Left cardiac atrium (tissue), 4 donors: ENCODE data around the gene ACAN. TPM values are rescaled to one million over a fixed set of nuclear protein-coding genes. Genes with fewer than 3 reads are reported as not detected.

Source experiments
- ATAC-seq, 2 donors: fragments of 200-7000 bp; cut with Tn5 transposase; one replicate each; pipeline ENCODE4 v1.9.1; 2020; ENCODE audit warnings: mild to moderate bottlenecking in 2 of 2, moderate library complexity in 2 of 2
- DNase-seq: peaks from one replicate; pipeline ENCODE4 v3.0.0-alpha.2; 2020
- intact Hi-C, 2 donors: fragments of 100-400 bp; cut with DNase I; formaldehyde crosslinking; loops; one replicate each; pipeline versions ENCODE4 v1.14.1 to v1.15.1; 2022 to 2023
- total RNA-seq, 2 donors: library from RNA; stranded (reverse); fragmentation: NEBNext Ultra II Directional; extraction: Animal tissue kit (Norgen Biotek cat#: 25700); gene quantifications; one replicate each; pipeline ENCODE4 v1.2.1, GENCODE V29; 2021
- donor health status: DM: no; HTN: yes; CAD: no.
- donor health status: DM: no; HTN: yes; CAD: no; lungs with severe emphysema.
- donor health status: DM: yes; HTN: yes; CAD: no.
- donor health status: Dilated cardiomyopathy.

The ACAN gene
- total RNA-seq, 2 donors from 2014 or later = 0.09 to 0.52 TPM

- intact Hi-C loops = no loop called here
- ATAC-seq (no peak), DNase-seq (no peak)
These were observed 68.1 kb downstream of the ACAN start for GRCh38 chr15:88871313-88871712.

DNA sequence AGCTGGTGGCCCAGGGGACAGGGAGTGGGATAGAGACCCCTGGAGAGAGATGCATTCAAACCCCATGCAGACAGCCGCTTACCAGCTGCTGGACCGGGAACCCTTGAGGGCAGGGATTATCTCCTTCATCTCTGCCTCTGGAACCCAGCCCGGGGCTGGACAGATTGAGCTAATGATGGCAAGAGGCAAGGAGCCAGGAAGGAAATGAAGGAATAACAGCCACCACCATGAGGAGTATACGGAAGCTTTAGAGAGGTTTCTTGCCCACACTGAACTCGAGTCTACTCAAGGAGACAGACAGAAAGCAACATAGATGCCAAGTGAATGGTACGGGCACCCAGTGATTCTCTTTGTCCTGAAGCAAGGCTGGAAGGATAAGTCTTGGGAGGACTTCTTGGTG lies 68.9 kb downstream of the ACAN start:
- intact Hi-C loops = no loop called here
- DNase-seq = no peak
- no peak for ATAC-seq

DNA sequence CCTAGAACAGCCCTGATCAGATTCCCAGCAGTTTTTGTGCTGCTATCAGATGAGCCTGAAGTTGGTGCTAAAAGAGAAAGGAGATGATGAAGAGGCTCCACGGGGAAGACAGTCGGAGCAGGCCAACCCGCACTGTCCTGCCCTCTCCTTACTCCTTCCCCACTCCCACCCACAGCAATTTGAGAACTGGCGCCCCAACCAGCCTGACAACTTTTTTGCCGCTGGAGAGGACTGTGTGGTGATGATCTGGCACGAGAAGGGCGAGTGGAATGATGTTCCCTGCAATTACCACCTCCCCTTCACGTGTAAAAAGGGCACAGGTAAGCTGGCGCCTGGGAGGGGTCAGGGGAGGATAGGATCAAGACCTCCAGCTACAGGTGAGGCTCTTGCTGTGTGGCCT lies 69.5 kb downstream of the ACAN start:
- intact Hi-C loops = no loop called here
- DNase-seq (no peak), ATAC-seq (no peak)

GRCh38 chr15:88873786-88874185 lies 70.5 kb downstream of the ACAN start:
- DNase-seq (no peak), ATAC-seq (no peak)
- intact Hi-C loops = no loop called here

GRCh38 chr15:88874275-88874674 lies 71.0 kb downstream of the ACAN start:
- ATAC-seq (no peak), DNase-seq (no peak)
- intact Hi-C loops = no loop called here

DNA sequence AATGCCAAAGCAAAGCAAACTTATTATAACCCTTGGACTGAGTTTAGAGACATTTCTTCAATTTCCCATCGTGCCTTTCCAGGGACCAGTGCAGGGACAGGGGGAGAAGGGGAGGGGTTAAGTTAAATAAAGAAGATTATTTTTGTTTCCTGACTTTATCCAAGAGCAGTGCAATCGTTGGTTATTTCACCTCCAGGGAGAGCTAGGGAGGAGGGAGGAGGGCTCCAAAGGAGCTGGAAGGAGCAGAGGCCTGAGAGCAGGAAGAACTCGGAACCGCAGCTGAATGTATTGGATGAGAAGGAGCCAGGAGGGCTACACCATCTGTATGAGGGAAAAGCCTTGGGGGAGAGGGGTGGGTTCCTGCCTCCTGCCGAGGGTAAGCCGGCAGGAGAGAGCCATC lies 71.4 kb downstream of the ACAN start:
- no peak for DNase-seq
- ATAC-seq = no peak
- intact Hi-C loops = no loop called here

DNA sequence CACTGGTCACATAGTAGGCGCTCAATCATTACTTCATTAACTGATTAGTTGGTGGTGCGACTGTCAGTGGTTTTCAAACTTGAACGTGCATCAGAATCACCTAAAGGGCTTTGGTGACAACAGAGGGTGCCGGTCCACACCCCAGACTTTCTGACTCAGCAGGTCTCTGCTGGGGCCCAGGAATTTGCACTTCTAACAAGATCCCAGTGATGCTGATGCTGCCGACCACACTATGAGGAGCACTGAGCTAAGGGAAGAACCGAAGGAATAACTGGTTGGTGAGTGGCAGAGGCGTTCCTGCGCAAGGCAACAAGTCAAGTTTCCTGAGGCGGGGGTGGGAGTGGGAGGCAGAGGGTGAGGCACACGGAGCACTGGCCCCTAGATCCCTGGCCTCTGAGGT lies 73.3 kb downstream of the ACAN start:
- DNase-seq (no peak), ATAC-seq (no peak)
- intact Hi-C loops = no loop called here

- ATAC-seq = no peak
- intact Hi-C loops = no loop called here
- DNase-seq = no peak
These were observed 74.2 kb downstream of the ACAN start for GRCh38 chr15:88877415-88877814.

DNA sequence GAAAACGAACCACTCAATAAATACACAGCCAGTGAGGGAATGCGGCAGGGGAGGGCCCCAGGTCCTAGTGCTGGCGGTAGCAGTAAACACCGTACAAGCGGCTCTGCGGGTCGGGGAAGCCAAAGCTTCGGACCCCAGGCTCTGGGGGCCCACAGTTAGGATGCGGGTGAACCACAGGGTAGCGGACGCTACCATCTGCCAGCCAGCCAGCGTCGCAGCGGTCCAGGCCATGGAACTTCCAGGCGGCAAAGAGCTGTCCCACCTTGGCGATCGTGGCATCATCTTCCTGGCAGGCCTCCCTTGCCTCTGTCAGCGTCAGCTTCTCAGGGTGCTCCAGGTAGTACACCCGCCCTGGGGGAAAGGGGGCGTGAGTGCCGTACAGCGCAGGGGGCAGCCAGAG lies 74.7 kb downstream of the ACAN start:
- intact Hi-C loops = no loop called here
- no peak for ATAC-seq
- DNase-seq = no peak

DNA sequence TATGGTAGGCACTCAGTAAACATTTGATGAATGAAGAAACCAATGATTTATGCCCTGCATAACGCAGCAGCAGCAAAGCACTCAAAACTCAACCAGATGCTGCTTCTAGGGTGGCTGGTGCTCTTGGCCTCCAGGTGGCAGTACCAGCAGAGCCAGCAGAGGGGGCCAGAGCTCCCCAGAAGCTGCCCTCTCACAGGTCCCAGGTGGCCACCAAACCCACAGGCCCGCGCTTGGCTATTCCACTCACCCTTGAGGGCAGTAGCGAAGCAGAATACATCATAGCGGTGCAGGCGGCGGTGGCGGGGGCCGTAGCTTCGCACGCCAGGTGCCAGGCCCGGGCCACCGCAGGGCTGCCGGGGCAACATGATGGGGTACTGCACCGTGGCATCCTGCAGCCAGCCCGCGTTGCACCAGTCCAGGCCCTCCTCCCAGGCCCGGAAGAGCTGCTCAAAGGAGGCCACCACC lies 75.5 kb downstream of the ACAN start:
- ATAC-seq = peak in 1 of 2 donors; percentile 31
- intact Hi-C loops = no loop called here
- no peak for DNase-seq

GRCh38 chr15:88880944-88881740 lies 77.9 kb downstream of the ACAN start:
- ATAC-seq (no peak), DNase-seq (no peak)
- intact Hi-C loops = no loop called here

DNA sequence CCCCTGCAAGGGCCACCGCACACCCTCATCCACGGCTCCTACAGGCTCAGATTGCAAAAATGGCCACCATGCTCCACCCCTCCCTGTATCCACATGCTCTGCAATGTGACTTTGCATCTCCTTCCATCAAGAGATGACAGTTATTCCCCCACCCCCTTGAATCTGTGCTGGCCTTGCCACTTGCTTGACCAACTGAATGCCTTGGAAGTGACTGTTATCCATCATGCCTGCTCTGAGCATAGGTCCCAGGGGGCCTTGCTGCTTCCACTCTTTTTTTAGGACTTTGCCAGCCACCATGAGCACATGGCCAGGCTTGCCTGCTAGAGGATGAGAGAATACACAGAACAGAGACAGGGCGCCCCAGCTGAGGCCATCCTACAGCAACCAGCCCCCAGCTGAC lies 78.5 kb downstream of the ACAN start:
- intact Hi-C loops = no loop called here
- DNase-seq (no peak), ATAC-seq (no peak)

DNA sequence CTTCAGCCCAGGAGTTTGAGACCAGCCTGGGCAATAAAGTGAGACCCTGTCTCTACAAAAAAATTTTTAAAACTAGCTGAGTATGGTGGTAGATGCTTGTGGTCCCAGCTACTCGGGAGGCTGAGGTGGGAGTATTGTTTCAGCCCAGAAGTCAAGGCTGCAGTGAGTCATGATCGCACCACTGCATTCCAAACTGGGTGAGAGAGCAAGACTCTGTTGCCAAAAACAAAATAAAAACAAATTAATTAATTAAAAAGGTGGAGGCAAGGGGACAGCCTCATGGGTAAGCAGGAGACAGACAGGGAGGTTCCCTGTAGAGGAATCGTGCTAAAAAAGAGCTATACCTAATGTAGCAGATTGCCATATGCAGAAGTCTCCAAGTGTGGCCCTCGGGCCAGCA lies 79.5 kb downstream of the ACAN start:
- intact Hi-C loops = no loop called here
- DNase-seq (no peak), ATAC-seq (peak in 1 of 2 donors; percentile 20)

GRCh38 chr15:88887068-88887580 lies 83.9 kb downstream of the ACAN start:
- no peak for ATAC-seq
- no peak for DNase-seq
- intact Hi-C loops = no loop called here

- ATAC-seq (no peak), DNase-seq (no peak)
- intact Hi-C loops = no loop called here
These were observed 85.5 kb downstream of the ACAN start for GRCh38 chr15:88888719-88889118.

DNA sequence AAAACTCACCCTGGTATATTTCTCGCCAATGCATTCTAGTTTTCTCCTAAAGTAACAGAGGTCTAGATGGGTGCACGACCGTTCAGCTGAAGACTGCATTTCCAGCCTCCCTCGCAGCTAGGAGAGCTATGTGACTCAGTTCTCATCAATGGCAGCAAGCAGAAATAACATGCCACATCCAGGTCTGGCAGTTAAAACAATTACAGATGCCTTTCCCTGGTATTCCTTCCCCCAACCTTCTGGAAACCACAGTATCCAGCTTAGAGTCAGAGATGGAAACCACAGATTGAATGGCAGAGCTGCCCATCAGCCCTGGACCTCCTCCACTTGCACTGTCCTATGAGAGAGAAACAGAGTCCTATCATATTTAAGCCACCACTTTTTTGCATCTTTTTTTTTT lies 87.3 kb downstream of the ACAN start:
- intact Hi-C loops = loop anchor here (5.0 to 10.0 kb wide), 2 partner anchors 266 to 302 kb away; partner anchors contain the start of gene AEN (in 1 of the 2)
- DNase-seq (no peak), ATAC-seq (no peak)

DNA sequence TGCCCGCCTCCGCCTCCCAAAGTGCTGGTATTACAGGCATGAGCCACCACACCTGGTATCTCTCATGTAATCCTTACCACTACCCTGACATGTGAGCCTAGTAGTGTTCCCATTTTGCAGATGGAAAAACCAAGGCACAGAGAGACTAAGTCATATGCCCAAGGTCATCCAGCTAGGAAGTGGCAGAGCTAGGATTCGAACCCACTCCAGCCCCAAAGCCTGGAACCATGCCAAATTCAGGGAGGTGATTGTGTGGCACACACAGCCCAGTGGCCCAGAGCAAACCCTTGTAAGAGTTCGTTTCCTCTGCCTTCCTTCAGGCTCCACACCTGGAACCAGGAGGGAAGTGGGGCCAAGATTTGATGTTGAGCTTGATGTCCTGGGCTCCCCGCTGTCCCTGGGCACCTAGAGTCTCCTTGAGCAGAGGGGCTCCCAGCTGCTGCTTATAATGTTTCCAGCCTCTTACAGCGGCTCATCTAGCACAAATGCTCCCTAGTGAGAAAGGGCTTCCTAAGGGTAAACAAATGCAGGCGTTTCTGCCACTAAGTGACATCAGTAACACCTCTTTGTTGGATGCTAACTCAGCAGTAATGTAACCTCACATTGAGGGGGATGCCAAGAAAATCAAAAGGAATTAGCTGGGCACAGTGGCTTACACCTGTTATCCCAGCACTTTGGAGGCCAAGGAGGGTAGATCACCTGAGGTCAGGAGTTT lies 88.5 kb downstream of the ACAN start:
- no peak for DNase-seq
- intact Hi-C loops = loop anchor here (5.0 to 10.0 kb wide), 2 partner anchors 267 to 301 kb away; partner anchors contain the start of gene AEN (in 1 of the 2)
- no peak for ATAC-seq

GRCh38 chr15:88894348-88894818 lies 91.1 kb downstream of the ACAN start:
- ATAC-seq = peak; percentile 13 to 22
- intact Hi-C loops = loop anchor here (5.0 to 10.0 kb wide), 2 partner anchors 270 to 298 kb away; partner anchors contain the start of gene AEN (in 1 of the 2)
- DNase-seq = peak; percentile 61

DNA sequence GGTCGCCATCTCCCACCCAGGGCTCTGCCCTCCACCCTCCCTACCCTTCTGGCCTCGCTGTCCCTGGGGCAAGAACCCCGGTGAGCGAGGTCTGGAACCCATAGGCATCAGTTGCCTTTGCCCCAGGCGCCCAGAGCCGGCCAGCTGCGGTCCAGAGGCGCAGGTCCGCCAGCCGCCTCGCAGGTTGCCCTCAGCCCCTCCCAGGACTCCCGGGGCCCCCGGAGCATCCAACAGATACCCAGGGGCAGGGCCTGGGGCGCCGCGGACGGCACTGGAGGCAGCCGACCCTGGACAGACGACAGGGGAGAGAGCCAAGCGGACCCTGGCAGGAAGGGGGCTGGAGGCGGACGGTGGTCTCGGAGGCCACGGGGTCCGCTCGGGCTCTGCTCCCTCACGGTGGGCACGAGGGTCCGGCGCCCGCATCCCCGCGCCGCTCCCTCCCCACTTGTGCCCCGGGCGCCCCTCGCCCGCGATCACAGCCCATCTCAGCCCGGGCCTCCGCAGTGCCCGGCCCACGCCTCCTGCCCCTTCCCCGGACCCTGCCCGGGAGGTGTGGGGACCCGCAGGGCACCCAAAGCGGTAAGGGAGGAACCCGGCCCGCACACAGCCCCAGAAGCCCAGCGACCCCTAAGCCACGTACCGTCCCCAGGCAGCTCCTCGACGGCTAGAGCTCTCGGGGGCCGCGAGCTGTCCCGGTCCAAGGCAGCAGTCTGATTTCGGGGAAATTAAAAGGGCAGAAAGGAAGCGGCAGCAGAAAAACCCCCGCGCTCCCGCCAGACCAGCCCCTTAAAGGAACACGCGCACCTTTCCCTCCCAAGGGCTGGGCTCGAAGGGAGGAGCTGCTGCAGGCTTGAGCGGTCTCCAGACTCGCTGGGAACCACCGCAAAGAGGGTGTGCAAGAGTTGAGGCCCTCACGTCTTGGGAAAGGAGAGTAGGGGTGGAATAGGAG lies 91.9 kb downstream of the ACAN start, which contains the start of gene HAPLN3:
Gene HAPLN3 (minus strand): TSS at position 726 of the 949 bp plus-strand sequence. CDS start 8,246 bp downstream, outside the sequence.
- intact Hi-C loops = loop anchor here (5.0 to 10.0 kb wide), 2 partner anchors 270 to 297 kb away; partner anchors contain the start of gene AEN (in 1 of the 2)
- DNase-seq (peak; percentile 56), ATAC-seq (peak; percentile 18 to 33)
